PC-3 (cell line): ENCODE data around the gene CAMK4. TPM values are rescaled to one million over a fixed set of nuclear protein-coding genes. Genes with fewer than 3 reads are reported as not detected.

Experiments
- ATAC-seq: fragments of 200-7000 bp; cut with Tn5 transposase; 2 replicates; pipeline ENCODE4 v1.9.1; 2020; ENCODE audit warnings: mild to moderate bottlenecking, moderate library complexity
- BruUV-seq: library from RNA; stranded (reverse); fragments of 400-500 nt; replicated peaks from 2 replicates; lab custom pipeline; 2021; lab: Mats Ljungman, UMichigan
- CTCF ChIA-PET: fragments of 300-600 bp; sonication (Branson Sonifier 250); formaldehyde crosslinking; loops from one replicate; lab custom pipeline; 2022; ENCODE audit warnings: antibody characterized with exemption; lab: Charles Lee
- POLR2A ChIA-PET: fragments of 300-600 bp; sonication (Branson Sonifier 250); formaldehyde crosslinking; loops from one replicate; lab custom pipeline; 2022; ENCODE audit warnings: antibody characterized with exemption; ENCODE audit not compliant: unreplicated experiment; lab: Charles Lee
- DNase-seq: peaks from one replicate; pipeline ENCODE4 v3.0.0-alpha.2; 2015
- H2AFZ ChIP-seq: fragments of 300-600 bp; sonication (generic); 2 replicates; pipeline ENCODE4 v1.6.0; 2016; ENCODE audit warnings: antibody characterized with exemption, low read length
- H3F3A ChIP-seq: fragments of 300-600 bp; sonication (generic); one replicate; pipeline ENCODE4 v1.6.0; 2017; ENCODE audit warnings: antibody characterized with exemption, low read length, control low read depth, mild to moderate bottlenecking; ENCODE audit not compliant: unreplicated experiment
- H3K27ac ChIP-seq: fragments of 300-600 bp; sonication (generic); 2 replicates; pipeline ENCODE4 v1.5.1; 2016; ENCODE audit warnings: mild to moderate bottlenecking, low read length
- H3K27me3 ChIP-seq: fragments of 300-600 bp; sonication (generic); 2 replicates; pipeline ENCODE4 v1.6.1; 2016; ENCODE audit warnings: low read length, mixed read lengths
- H3K36me3 ChIP-seq: fragments of 300-600 bp; sonication (generic); 2 replicates; pipeline ENCODE4 v1.6.1; 2016; ENCODE audit warnings: low read depth, mixed run types, low read length, mixed read lengths
- H3K4me1 ChIP-seq: fragments of 300-600 bp; sonication (generic); 2 replicates; pipeline ENCODE4 v1.5.1; 2016; ENCODE audit warnings: low read length; ENCODE audit not compliant: insufficient read depth
- H3K4me2 ChIP-seq: fragments of 300-600 bp; sonication (generic); 2 replicates; pipeline ENCODE4 v1.6.0; 2016; ENCODE audit warnings: low read length
- H3K4me3 ChIP-seq: fragments of 300-600 bp; sonication (generic); 2 replicates; pipeline ENCODE4 v1.5.1; 2016; ENCODE audit warnings: mild to moderate bottlenecking, low read length, mixed read lengths
- H3K79me2 ChIP-seq: fragments of 300-600 bp; sonication (generic); 2 replicates; pipeline ENCODE4 v1.6.1; 2017; ENCODE audit warnings: low read length, mixed read lengths
- H3K9ac ChIP-seq: fragments of 300-600 bp; sonication (generic); 2 replicates; pipeline ENCODE4 v1.6.0; 2016; ENCODE audit warnings: mild to moderate bottlenecking, low read length
- H3K9me2 ChIP-seq: fragments of 300-600 bp; sonication (generic); replicated peaks from 2 replicates; pipeline ENCODE4 v1.6.1; 2016; ENCODE audit warnings: mixed run types, low read length, mixed read lengths
- H3K9me3 ChIP-seq: fragments of 300-600 bp; sonication (generic); 2 replicates; pipeline ENCODE4 v1.6.1; 2016; ENCODE audit warnings: low read length, mixed read lengths
- H4K20me1 ChIP-seq: fragments of 300-600 bp; sonication (generic); 2 replicates; pipeline ENCODE4 v1.6.1; 2016; ENCODE audit warnings: low read length, mixed read lengths
- EZH2 ChIP-seq: fragments of 300-600 bp; sonication (generic); IDR thresholded peaks from one replicate; pipeline ENCODE4 v1.6.1; 2017; ENCODE audit warnings: antibody characterized with exemption, mild to moderate bottlenecking, low read length; ENCODE audit not compliant: unreplicated experiment
- EZH2phosphoT487 ChIP-seq: fragments of 300-600 bp; sonication (generic); IDR thresholded peaks from 2 replicates; pipeline ENCODE4 v1.6.1; 2018; ENCODE audit warnings: mild to moderate bottlenecking, antibody characterized with exemption, low read length, borderline replicate concordance
- intact Hi-C: fragments of 100-400 bp; cut with micrococcal nuclease; formaldehyde crosslinking; loops from 2 replicates; pipeline ENCODE4 v1.9.0; 2023
- total RNA-seq: library from RNA; depleted of rRNA; stranded (reverse); fragments of >200 nt; gene quantifications from 2 replicates; pipeline ENCODE4 v1.2.3, GENCODE V29; 2014
- TF ChIP-seq, protein P1 (sequence below): fragments of 300-600 bp; sonication (generic); conservative IDR thresholded peaks from 2 replicates; pipeline ENCODE4 v1.5.1; 2017; ENCODE audit warnings: antibody characterized with exemption, low read depth, mild to moderate bottlenecking, low read length

CAMK4 gene
- total RNA-seq, 1 experiment from 2014 or later = 0.55 TPM

DNA sequence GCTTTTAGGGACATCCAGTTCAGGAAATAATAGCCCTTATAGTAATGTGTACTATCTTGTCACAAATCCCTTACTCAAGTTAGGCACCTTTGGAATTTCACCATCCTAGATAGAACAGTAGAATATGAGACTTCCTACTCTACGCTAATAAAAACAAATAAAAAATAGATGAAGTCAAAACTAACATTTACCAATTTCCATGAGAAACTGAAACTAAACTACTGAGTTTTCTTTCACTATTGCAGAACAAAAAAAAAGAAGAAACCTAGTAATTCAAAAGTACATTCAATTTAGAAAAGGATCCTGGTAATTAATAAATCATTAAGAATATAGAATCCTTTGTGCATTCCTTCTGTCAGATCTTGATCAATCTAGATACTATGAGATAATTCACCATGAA lies 274.2 kb downstream of the CAMK4 start:
- H3K4me2 ChIP-seq = no peak overlapping the region
- no peaks in the 10 kb centered on the region for H3K9me2 ChIP-seq
- no peaks in the 10 kb centered on the region for H3K79me2 ChIP-seq
- POLR2A ChIA-PET = no interaction called here
- TF ChIP-seq, protein P1, sequence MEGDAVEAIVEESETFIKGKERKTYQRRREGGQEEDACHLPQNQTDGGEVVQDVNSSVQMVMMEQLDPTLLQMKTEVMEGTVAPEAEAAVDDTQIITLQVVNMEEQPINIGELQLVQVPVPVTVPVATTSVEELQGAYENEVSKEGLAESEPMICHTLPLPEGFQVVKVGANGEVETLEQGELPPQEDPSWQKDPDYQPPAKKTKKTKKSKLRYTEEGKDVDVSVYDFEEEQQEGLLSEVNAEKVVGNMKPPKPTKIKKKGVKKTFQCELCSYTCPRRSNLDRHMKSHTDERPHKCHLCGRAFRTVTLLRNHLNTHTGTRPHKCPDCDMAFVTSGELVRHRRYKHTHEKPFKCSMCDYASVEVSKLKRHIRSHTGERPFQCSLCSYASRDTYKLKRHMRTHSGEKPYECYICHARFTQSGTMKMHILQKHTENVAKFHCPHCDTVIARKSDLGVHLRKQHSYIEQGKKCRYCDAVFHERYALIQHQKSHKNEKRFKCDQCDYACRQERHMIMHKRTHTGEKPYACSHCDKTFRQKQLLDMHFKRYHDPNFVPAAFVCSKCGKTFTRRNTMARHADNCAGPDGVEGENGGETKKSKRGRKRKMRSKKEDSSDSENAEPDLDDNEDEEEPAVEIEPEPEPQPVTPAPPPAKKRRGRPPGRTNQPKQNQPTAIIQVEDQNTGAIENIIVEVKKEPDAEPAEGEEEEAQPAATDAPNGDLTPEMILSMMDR = no peak
- TF ChIP-seq EZH2phosphoT487 (no peak), EZH2 (no peak)
- CTCF ChIA-PET = no interaction called here
- H3K27ac ChIP-seq = no peak overlapping the region
- DNase-seq = no peak
- no TSS peak for BruUV-seq
- H3K9me3 ChIP-seq = no peaks in the 10 kb centered on the region
- no peak overlapping the region for H3K4me3 ChIP-seq
- no peaks in the 10 kb centered on the region for H4K20me1 ChIP-seq
- intact Hi-C loops = no loop called here
- no peaks in the 10 kb centered on the region for H3F3A ChIP-seq
- H3K27me3 ChIP-seq = no peaks in the 10 kb centered on the region
- no peak overlapping the region for H3K9ac ChIP-seq
- H3K4me1 ChIP-seq = peaks cover 5% of the 10 kb centered on the region; the same call in 1 of the 2 replicates
- ATAC-seq = no peak
- peaks cover 7% of the 10 kb centered on the region; the same call in 1 of the 2 replicates for H3K36me3 ChIP-seq
- H2AFZ ChIP-seq = no peak overlapping the region

DNA sequence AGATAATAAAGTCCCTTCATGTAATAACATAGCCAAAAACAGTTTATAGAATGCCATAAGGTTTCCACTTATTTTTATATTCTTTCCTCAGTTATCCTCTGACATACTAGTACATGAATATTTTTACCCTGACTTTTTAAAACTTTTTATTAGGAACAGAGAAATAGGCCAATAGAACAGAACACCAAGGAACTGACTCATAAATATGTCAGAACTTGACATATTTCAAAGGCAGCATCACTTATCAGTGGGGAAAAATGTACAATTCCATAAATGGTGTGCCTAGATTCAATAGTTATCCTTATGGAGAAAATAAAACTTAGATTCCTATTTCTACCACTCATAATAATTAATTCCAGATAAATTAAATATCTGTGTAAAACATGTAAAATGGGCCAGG lies 278.8 kb downstream of the CAMK4 start:
- Histone ChIP-seq H3K27me3 (no peaks in the 10 kb centered on the region), H3K4me3 (no peak overlapping the region), H2AFZ (no peak overlapping the region), H3K4me1 (peaks cover 5% of the 10 kb centered on the region; the same call in 1 of the 2 replicates), H4K20me1 (no peaks in the 10 kb centered on the region), H3K36me3 (peaks cover 7% of the 10 kb centered on the region; the same call in 1 of the 2 replicates), H3K9ac (no peak overlapping the region), H3K27ac (no peak overlapping the region), H3F3A (no peaks in the 10 kb centered on the region), H3K9me2 (no peaks in the 10 kb centered on the region), H3K9me3 (no peaks in the 10 kb centered on the region), H3K4me2 (no peak overlapping the region), H3K79me2 (no peaks in the 10 kb centered on the region)
- BruUV-seq = no TSS peak
- intact Hi-C loops = no loop called here
- CTCF ChIA-PET = no interaction called here
- TF ChIP-seq EZH2phosphoT487 (no peak), EZH2 (no peak)
- TF ChIP-seq, protein P1 = no peak
- ATAC-seq (0 out of 2 replicates have a peak, but pooled peaks have one; percentile 24), DNase-seq (peak; percentile 16)
- POLR2A ChIA-PET = no interaction called here

DNA sequence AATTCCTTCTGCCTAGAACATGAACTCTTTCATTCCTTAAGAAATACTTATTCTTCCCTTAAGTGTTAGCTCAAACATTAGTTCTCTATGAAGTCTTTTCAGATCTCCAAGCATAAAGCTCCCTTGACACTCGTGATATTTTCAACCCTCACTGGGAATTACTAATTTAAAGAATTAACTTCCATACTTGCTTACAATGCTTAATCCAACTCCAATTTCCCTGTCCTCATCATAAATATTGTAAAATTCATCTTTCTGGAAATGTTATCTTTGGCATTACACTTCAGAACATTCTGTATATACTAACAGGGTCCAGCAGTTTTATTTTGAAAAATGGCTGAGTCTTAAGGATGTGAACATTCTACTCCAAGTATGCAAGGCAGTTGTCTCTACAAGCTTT lies 280.9 kb downstream of the CAMK4 start:
- Histone ChIP-seq H3K4me1 (peaks cover 5% of the 10 kb centered on the region; the same call in 1 of the 2 replicates), H3K4me3 (no peak overlapping the region), H4K20me1 (no peaks in the 10 kb centered on the region), H3K36me3 (peaks cover 7% of the 10 kb centered on the region; the same call in 1 of the 2 replicates), H3K27me3 (no peaks in the 10 kb centered on the region), H3F3A (no peaks in the 10 kb centered on the region), H3K27ac (no peak overlapping the region), H3K4me2 (no peak overlapping the region), H3K9me2 (no peaks in the 10 kb centered on the region), H2AFZ (no peak overlapping the region), H3K9me3 (no peaks in the 10 kb centered on the region), H3K79me2 (peaks cover 7% of the 10 kb centered on the region; the same call in 1 of the 2 replicates), H3K9ac (no peak overlapping the region)
- ChIA-PET POLR2A (no interaction called here), CTCF (no interaction called here)
- intact Hi-C loops = no loop called here
- no TSS peak for BruUV-seq
- no peak for TF ChIP-seq EZH2phosphoT487
- TF ChIP-seq, protein P1 = no peak
- TF ChIP-seq EZH2 = no peak
- DNase-seq (no peak), ATAC-seq (no peak)
